Measurements from ENCODE around the gene RNF13.

- no peak for TF ChIP-seq RCOR1 (IDR thresholded peaks at IDR 0.05; ENCODE audit: insufficient replicate concordance, low read length)
- TF ChIP-seq CTCF (conservative IDR thresholded peaks at IDR 0.05; ENCODE audit: low read depth, low read length) = no peak
- no peak for TF ChIP-seq CHD1 (IDR thresholded peaks at IDR 0.05; ENCODE audit: low read depth, low read length)
- TF ChIP-seq POLR2A (IDR thresholded peaks at IDR 0.05; ENCODE audit: low read depth, low read length) = no peak
- no peak for TF ChIP-seq CEBPB (IDR thresholded peaks at IDR 0.05; ENCODE audit: low read depth, low read length)
- no peak for TF ChIP-seq BHLHE40 (IDR thresholded peaks at IDR 0.05; ENCODE audit: low read depth, low read length)
- TF ChIP-seq SMC3 (IDR thresholded peaks at IDR 0.05; ENCODE audit: low read depth, low read length) = no peak
- TF ChIP-seq RAD21 (IDR thresholded peaks at IDR 0.05; ENCODE audit: low read length) = no peak
- TF ChIP-seq MAZ (IDR thresholded peaks at IDR 0.05; ENCODE audit: borderline replicate concordance, low read depth, low read length) = no peak
- TF ChIP-seq MXI1 (IDR thresholded peaks at IDR 0.05; ENCODE audit: borderline replicate concordance, low read depth, low read length) = no peak
Measured at GRCh38 chr3:149920119-149920518, 107.1 kb downstream of the RNF13 start.

Measured in IMR-90 (cell line).